ENCODE results near the gene PPP1R9A.

PPP1R9A gene

DNA sequence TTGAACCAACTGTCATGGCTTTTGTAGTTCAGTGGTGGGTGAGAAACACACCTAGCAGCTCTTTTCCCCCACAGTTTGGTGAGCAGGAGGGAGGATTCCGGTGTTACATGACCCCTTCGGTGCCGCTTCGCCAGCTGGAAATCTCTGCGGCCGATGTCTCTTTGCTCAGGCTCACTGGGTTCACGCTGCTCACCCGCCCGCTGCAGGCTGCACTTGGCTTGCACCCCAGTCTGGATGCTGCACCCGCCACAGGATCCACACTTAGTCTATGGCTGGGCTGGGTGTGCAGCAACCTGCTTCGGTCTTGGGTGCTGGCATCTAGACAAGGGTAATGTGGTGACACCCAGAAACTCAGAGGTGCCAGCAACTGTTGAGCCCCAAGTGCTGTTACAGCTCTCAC lies 225.1 kb downstream of the PPP1R9A start:
- no peak for ATAC-seq (replicated peaks)
- DNase-seq, result no peak
- H3K9me3 Mint-ChIP-seq, result peaks cover 0 to 6% of the 10 kb centered on the region in 2 donors
- H3K4me3 Mint-ChIP-seq, result no peak overlapping the region
- H3K36me3 Mint-ChIP-seq (ENCODE audit: insufficient read depth), result no peaks in the 10 kb centered on the region
- no peak overlapping the region for H3K27ac Mint-ChIP-seq
- no peaks in the 10 kb centered on the region for H3K4me1 Mint-ChIP-seq (ENCODE audit: low read depth in 2 of 2)
- no peaks in the 10 kb centered on the region for H3K27me3 Mint-ChIP-seq

- H3K27me3 Mint-ChIP-seq, result no peaks in the 10 kb centered on the region
- DNase-seq (no peak), ATAC-seq (replicated peaks) (no peak)
- H3K36me3 Mint-ChIP-seq (ENCODE audit: insufficient read depth), result no peaks in the 10 kb centered on the region
- no peak overlapping the region for H3K4me3 Mint-ChIP-seq
- H3K9me3 Mint-ChIP-seq, result peaks cover 0 to under 1% of the 10 kb centered on the region in 2 donors
- no peak overlapping the region for H3K27ac Mint-ChIP-seq
- no peaks in the 10 kb centered on the region for H3K4me1 Mint-ChIP-seq (ENCODE audit: low read depth in 2 of 2)
These were observed 232.5 kb downstream of the PPP1R9A start for GRCh38 chr7:95139922-95140321.

- Mint-ChIP-seq H3K27me3 (no peaks in the 10 kb centered on the region), H3K4me1 (ENCODE audit: low read depth in 2 of 2) (no peaks in the 10 kb centered on the region), H3K4me3 (no peak overlapping the region), H3K36me3 (ENCODE audit: insufficient read depth) (no peaks in the 10 kb centered on the region), H3K27ac (no peak overlapping the region), H3K9me3 (no peaks in the 10 kb centered on the region)
- no peak for ATAC-seq (replicated peaks)
- no peak for DNase-seq
These were observed 234.4 kb downstream of the PPP1R9A start for GRCh38 chr7:95141755-95142154.

DNA sequence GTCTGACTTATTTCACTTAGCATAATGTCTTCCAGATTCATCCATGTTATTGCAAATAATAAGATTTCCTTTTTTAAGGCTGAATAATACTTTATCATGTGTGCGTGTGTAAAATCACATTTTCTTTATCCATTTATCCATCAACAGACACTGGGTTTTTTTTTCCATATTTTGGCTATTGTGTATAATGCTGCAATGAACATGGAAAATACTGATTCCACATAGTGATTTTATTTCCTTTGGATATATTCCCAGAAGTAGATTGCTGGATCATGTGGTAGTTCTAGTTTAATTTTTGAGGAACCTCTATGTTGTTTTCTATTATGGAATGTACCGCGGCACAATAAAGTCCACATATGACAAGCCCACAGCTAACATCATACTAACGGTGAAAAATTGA lies 236.9 kb downstream of the PPP1R9A start:
- Mint-ChIP-seq H3K9me3 (peaks cover 0 to 7% of the 10 kb centered on the region in 2 donors), H3K27ac (no peak overlapping the region), H3K27me3 (no peaks in the 10 kb centered on the region), H3K36me3 (ENCODE audit: insufficient read depth) (no peaks in the 10 kb centered on the region), H3K4me1 (ENCODE audit: low read depth in 2 of 2) (no peaks in the 10 kb centered on the region), H3K4me3 (no peak overlapping the region)
- no peak for DNase-seq
- ATAC-seq (replicated peaks), result no peak

- DNase-seq (no peak), ATAC-seq (replicated peaks) (no peak)
- Mint-ChIP-seq H3K27me3 (no peaks in the 10 kb centered on the region), H3K4me1 (ENCODE audit: low read depth in 2 of 2) (no peaks in the 10 kb centered on the region), H3K9me3 (no peaks in the 10 kb centered on the region), H3K36me3 (ENCODE audit: insufficient read depth) (no peaks in the 10 kb centered on the region), H3K4me3 (no peak overlapping the region), H3K27ac (no peak overlapping the region)
These were observed 248.6 kb downstream of the PPP1R9A start for GRCh38 chr7:95155965-95156364.

- Mint-ChIP-seq H3K4me3 (no peak overlapping the region), H3K27ac (no peak overlapping the region), H3K9me3 (no peaks in the 10 kb centered on the region), H3K36me3 (ENCODE audit: insufficient read depth) (no peaks in the 10 kb centered on the region), H3K27me3 (no peaks in the 10 kb centered on the region), H3K4me1 (ENCODE audit: low read depth in 2 of 2) (no peaks in the 10 kb centered on the region)
- DNase-seq (no peak), ATAC-seq (replicated peaks) (no peak)
These were observed 250.0 kb downstream of the PPP1R9A start for GRCh38 chr7:95157381-95157780.

DNA sequence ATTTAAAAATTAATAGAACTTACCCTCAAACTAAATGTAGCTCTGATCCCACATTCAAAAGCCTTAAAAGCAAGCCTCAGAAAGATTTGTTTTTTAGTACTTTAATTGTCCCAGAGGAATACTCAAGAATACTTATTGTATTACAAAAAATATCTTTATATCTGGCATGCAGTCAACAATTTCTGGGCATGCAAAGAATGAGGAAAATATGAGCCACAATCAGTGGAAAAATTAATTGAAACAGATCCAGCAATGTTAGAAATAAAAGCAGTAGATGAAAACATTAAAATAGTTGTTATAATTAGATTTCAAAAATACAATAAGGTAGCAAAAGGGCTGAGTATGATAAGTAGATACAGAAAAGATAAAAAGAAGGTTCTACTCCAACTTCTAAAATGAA lies 262.3 kb downstream of the PPP1R9A start:
- DNase-seq, result no peak
- no peaks in the 10 kb centered on the region for H3K36me3 Mint-ChIP-seq (ENCODE audit: insufficient read depth)
- H3K4me1 Mint-ChIP-seq (ENCODE audit: low read depth in 2 of 2), result no peaks in the 10 kb centered on the region
- H3K27ac Mint-ChIP-seq, result no peak overlapping the region
- H3K9me3 Mint-ChIP-seq, result peaks cover 3 to 7% of the 10 kb centered on the region in 2 donors
- ATAC-seq (replicated peaks), result no peak
- peaks cover 5 to 8% of the 10 kb centered on the region in 2 donors for H3K27me3 Mint-ChIP-seq
- H3K4me3 Mint-ChIP-seq, result no peak overlapping the region

DNA sequence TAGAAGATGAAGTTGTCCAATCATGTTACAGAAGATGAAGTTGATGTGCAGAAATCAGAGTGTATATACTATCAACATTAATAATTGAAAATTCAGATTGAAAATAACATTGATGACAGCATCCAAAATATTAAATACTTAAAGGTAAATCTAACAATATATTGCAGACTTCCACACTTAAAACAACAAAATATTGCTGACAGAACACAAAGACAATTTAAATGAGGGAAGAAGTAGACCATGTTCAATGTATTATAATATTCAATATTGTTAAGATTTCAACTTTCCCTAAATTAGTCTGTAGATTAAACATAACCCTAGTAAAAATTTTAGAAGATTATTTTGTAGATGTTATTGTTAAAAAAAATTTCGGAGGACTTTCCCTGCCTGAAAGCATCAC lies 265.0 kb downstream of the PPP1R9A start:
- Mint-ChIP-seq H3K27me3 (no peaks in the 10 kb centered on the region), H3K27ac (no peak overlapping the region), H3K9me3 (peaks cover 0 to 2% of the 10 kb centered on the region in 2 donors), H3K4me3 (no peak overlapping the region), H3K4me1 (ENCODE audit: low read depth in 2 of 2) (no peaks in the 10 kb centered on the region), H3K36me3 (ENCODE audit: insufficient read depth) (no peaks in the 10 kb centered on the region)
- DNase-seq (no peak), ATAC-seq (replicated peaks) (no peak)

GRCh38 chr7:95190515-95190914 lies 283.1 kb downstream of the PPP1R9A start:
- DNase-seq, result no peak
- no peak overlapping the region for H3K27ac Mint-ChIP-seq

DNA sequence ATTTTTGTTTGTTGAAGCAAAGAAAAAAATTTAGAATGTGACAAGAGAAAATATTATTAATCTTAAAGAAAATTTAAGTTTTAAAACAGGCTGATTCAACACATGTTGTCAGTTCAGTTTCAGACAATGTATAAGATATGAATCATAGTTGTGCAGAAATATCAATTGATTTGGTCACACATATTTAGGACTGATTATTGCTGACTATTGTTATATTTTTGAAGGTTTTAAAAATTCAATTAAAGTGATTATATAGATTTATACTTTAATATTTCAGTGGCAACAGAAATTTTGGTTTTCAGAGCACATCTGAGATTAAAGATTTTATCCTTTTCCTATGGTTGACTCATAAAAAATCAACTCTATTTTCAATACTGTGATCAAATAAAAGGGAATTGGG lies 284.4 kb downstream of the PPP1R9A start:
- no peaks in the 10 kb centered on the region for H3K9me3 Mint-ChIP-seq
- H3K4me1 Mint-ChIP-seq (ENCODE audit: low read depth in 2 of 2), result no peaks in the 10 kb centered on the region
- no peak overlapping the region for H3K4me3 Mint-ChIP-seq
- no peaks in the 10 kb centered on the region for H3K27me3 Mint-ChIP-seq
- ATAC-seq (replicated peaks) (no peak), DNase-seq (no peak)
- no peak overlapping the region for H3K27ac Mint-ChIP-seq
- peaks cover under 1% of the 10 kb centered on the region for H3K36me3 Mint-ChIP-seq (ENCODE audit: insufficient read depth)

More at GRCh38 chr7:95190515-95190914, 283.1 kb downstream of the PPP1R9A start:
- H3K27me3 Mint-ChIP-seq, result no peaks in the 10 kb centered on the region
- no peak overlapping the region for H3K4me3 Mint-ChIP-seq
- no peaks in the 10 kb centered on the region for H3K4me1 Mint-ChIP-seq (ENCODE audit: low read depth in 2 of 2)
- H3K9me3 Mint-ChIP-seq, result no peaks in the 10 kb centered on the region
- no peak for ATAC-seq (replicated peaks)
- H3K36me3 Mint-ChIP-seq (ENCODE audit: insufficient read depth), result peaks cover 3% of the 10 kb centered on the region

GRCh38 chr7:95198863-95199262 lies 291.5 kb downstream of the PPP1R9A start:
- no peaks in the 10 kb centered on the region for H3K9me3 Mint-ChIP-seq
- ATAC-seq (replicated peaks) (no peak), DNase-seq (no peak)
- no peaks in the 10 kb centered on the region for H3K27me3 Mint-ChIP-seq
- H3K4me1 Mint-ChIP-seq (ENCODE audit: low read depth in 2 of 2), result no peaks in the 10 kb centered on the region
- no peak overlapping the region for H3K4me3 Mint-ChIP-seq
- H3K27ac Mint-ChIP-seq, result no peak overlapping the region
- H3K36me3 Mint-ChIP-seq (ENCODE audit: insufficient read depth), result no peaks in the 10 kb centered on the region

GRCh38 chr7:95199779-95200558 lies 292.6 kb downstream of the PPP1R9A start:
- Mint-ChIP-seq H3K4me1 (ENCODE audit: low read depth in 2 of 2) (no peaks in the 10 kb centered on the region), H3K36me3 (ENCODE audit: insufficient read depth) (no peaks in the 10 kb centered on the region), H3K27ac (no peak overlapping the region), H3K27me3 (peaks cover 0 to 6% of the 10 kb centered on the region in 2 donors), H3K9me3 (peaks cover 0 to 3% of the 10 kb centered on the region in 2 donors), H3K4me3 (no peak overlapping the region)
- ATAC-seq (replicated peaks), result no peak
- no peak for DNase-seq

- DNase-seq (no peak), ATAC-seq (replicated peaks) (no peak)
- peaks cover 0 to 3% of the 10 kb centered on the region in 2 donors for H3K9me3 Mint-ChIP-seq
- H3K4me3 Mint-ChIP-seq, result no peak overlapping the region
- no peaks in the 10 kb centered on the region for H3K4me1 Mint-ChIP-seq (ENCODE audit: low read depth in 2 of 2)
- no peaks in the 10 kb centered on the region for H3K36me3 Mint-ChIP-seq (ENCODE audit: insufficient read depth)
- no peak overlapping the region for H3K27ac Mint-ChIP-seq
- peaks cover 0 to 8% of the 10 kb centered on the region in 2 donors for H3K27me3 Mint-ChIP-seq
These were observed 293.3 kb downstream of the PPP1R9A start for GRCh38 chr7:95200741-95201140.

- no peaks in the 10 kb centered on the region for H3K36me3 Mint-ChIP-seq (ENCODE audit: insufficient read depth)
- H3K4me1 Mint-ChIP-seq (ENCODE audit: low read depth in 2 of 2), result no peaks in the 10 kb centered on the region
- H3K4me3 Mint-ChIP-seq, result no peak overlapping the region
- H3K27me3 Mint-ChIP-seq, result peaks cover 0 to 8% of the 10 kb centered on the region in 2 donors
- H3K27ac Mint-ChIP-seq, result no peak overlapping the region
- H3K9me3 Mint-ChIP-seq, result peaks cover 0 to 3% of the 10 kb centered on the region in 2 donors
- DNase-seq (no peak), ATAC-seq (replicated peaks) (no peak)
These were observed 294.3 kb downstream of the PPP1R9A start for GRCh38 chr7:95201727-95202126.
